Embryonic facial prominence (tissue), 1 donor: ENCODE measurements around the gene ASMTL.
"Not testable (repeated sequence)": the region's sequence is repeated elsewhere in the genome, so short reads cannot be mapped to it uniquely, and the experiment has no call there.

Source experiments
- DNase-seq: peaks from one replicate; pipeline ENCODE4 v3.0.0-alpha.2; 2016; ENCODE audit errors: extremely low spot score

The ASMTL gene

GRCh38 chrX:1433646-1434357 is 18.9 kb downstream of the ASMTL start:
- DNase-seq: no peak

- no peak for DNase-seq
Measured at GRCh38 chrX:1430451-1430850, 22.3 kb downstream of the ASMTL start.

- DNase-seq: no peak
Measured at GRCh38 chrX:1427756-1428155, 25.0 kb downstream of the ASMTL start.

GRCh38 chrX:1426321-1426720 is 26.4 kb downstream of the ASMTL start:
- not testable (repeated sequence) for DNase-seq

- DNase-seq: no peak
Measured at GRCh38 chrX:1425381-1425780, 27.3 kb downstream of the ASMTL start.

- no peak for DNase-seq
Measured at GRCh38 chrX:1424147-1424851, 28.4 kb downstream of the ASMTL start.

- DNase-seq: no peak
Measured at GRCh38 chrX:1423215-1423614, 29.5 kb downstream of the ASMTL start.

GRCh38 chrX:1422135-1422465 is 30.6 kb downstream of the ASMTL start:
- DNase-seq: no peak

GRCh38 chrX:1421433-1422134 is 31.1 kb downstream of the ASMTL start:
- DNase-seq: no peak

- DNase-seq: no peak
Measured at GRCh38 chrX:1420371-1420770, 32.3 kb downstream of the ASMTL start.

GRCh38 chrX:1419545-1420355 is 33.0 kb downstream of the ASMTL start:
- DNase-seq: no peak

- no peak for DNase-seq
Measured at GRCh38 chrX:1418901-1419544, 33.7 kb downstream of the ASMTL start.

- DNase-seq: no peak
Measured at GRCh38 chrX:1417921-1418771, 34.6 kb downstream of the ASMTL start.

GRCh38 chrX:1416965-1417760 is 35.5 kb downstream of the ASMTL start:
- DNase-seq: no peak

GRCh38 chrX:1416327-1416784 is 36.4 kb downstream of the ASMTL start:
- DNase-seq: no peak

GRCh38 chrX:1412551-1413161 is 40.1 kb downstream of the ASMTL start:
- no peak for DNase-seq

- DNase-seq: no peak
Measured at GRCh38 chrX:1411326-1411725, 41.4 kb downstream of the ASMTL start.

GRCh38 chrX:1407035-1407434 is 45.7 kb downstream of the ASMTL start:
- DNase-seq: no peak

GRCh38 chrX:1405769-1406168 is 46.9 kb downstream of the ASMTL start:
- DNase-seq: not testable (repeated sequence)
